ENCODE data around the gene CABP7.

Gene CABP7

GRCh38 chr22:29738118-29738815, 18.5 kb downstream of the CABP7 start:
- DNase-seq (ENCODE audit: low spot score) = no peak
- TF ChIP-seq CTCF (IDR thresholded peaks at IDR 0.05; ENCODE audit: borderline replicate concordance, control extremely low read depth, extremely low read depth, insufficient read depth, missing control alignments) = no peak

GRCh38 chr22:29739346-29739875, 19.6 kb downstream of the CABP7 start:
- DNase-seq (ENCODE audit: low spot score) = no peak
- no peak for TF ChIP-seq CTCF (IDR thresholded peaks at IDR 0.05; ENCODE audit: borderline replicate concordance, control extremely low read depth, extremely low read depth, insufficient read depth, missing control alignments)
- in situ Hi-C loops (cut with MboI; ENCODE audit: low sequenced_read_pairs, unreplicated experiment) = no loop called here

More at GRCh38 chr22:29738118-29738815, 18.5 kb downstream of the CABP7 start:
- in situ Hi-C loops (cut with MboI; ENCODE audit: low sequenced_read_pairs, unreplicated experiment) = no loop called here

GRCh38 chr22:29740216-29740615, 20.4 kb downstream of the CABP7 start:
- no peak for TF ChIP-seq CTCF (IDR thresholded peaks at IDR 0.05; ENCODE audit: borderline replicate concordance, control extremely low read depth, extremely low read depth, insufficient read depth, missing control alignments)
- DNase-seq (ENCODE audit: low spot score) = no peak
- in situ Hi-C loops (cut with MboI; ENCODE audit: low sequenced_read_pairs, unreplicated experiment) = no loop called here

GRCh38 chr22:29741926-29742325, 22.1 kb downstream of the CABP7 start:
- TF ChIP-seq CTCF (IDR thresholded peaks at IDR 0.05; ENCODE audit: borderline replicate concordance, control extremely low read depth, extremely low read depth, insufficient read depth, missing control alignments) = no peak
- in situ Hi-C loops (cut with MboI; ENCODE audit: low sequenced_read_pairs, unreplicated experiment) = no loop called here
- no peak for DNase-seq (ENCODE audit: low spot score)

GRCh38 chr22:29742326-29742725, 22.5 kb downstream of the CABP7 start:
- in situ Hi-C loops (cut with MboI; ENCODE audit: low sequenced_read_pairs, unreplicated experiment) = no loop called here
- no peak for TF ChIP-seq CTCF (IDR thresholded peaks at IDR 0.05; ENCODE audit: borderline replicate concordance, control extremely low read depth, extremely low read depth, insufficient read depth, missing control alignments)
- DNase-seq (ENCODE audit: low spot score) = no peak

GRCh38 chr22:29744902-29745301, 25.1 kb downstream of the CABP7 start:
- in situ Hi-C loops (cut with MboI; ENCODE audit: low sequenced_read_pairs, unreplicated experiment) = no loop called here
- DNase-seq (ENCODE audit: low spot score) = no peak
- no peak for TF ChIP-seq CTCF (IDR thresholded peaks at IDR 0.05; ENCODE audit: borderline replicate concordance, control extremely low read depth, extremely low read depth, insufficient read depth, missing control alignments)

Measured in GM13976 (cell line).